Dedifferentiated amniotic fluid mesenchymal stem cell (primary cell): ENCODE measurements around the gene NCEH1.
"Not testable (repeated sequence)": the region's sequence is repeated elsewhere in the genome, so short reads cannot be mapped to it uniquely, and the experiment has no call there.

Experiments
- DNase-seq: peaks from one replicate; pipeline ENCODE4 v3.0.0-alpha.2; 2016; ENCODE audit errors: extremely low spot score

Gene NCEH1

GRCh38 chr3:172612871-172613678 is 97.8 kb downstream of the NCEH1 start:
- no peak for DNase-seq

GRCh38 chr3:172609750-172610149 is 101.1 kb downstream of the NCEH1 start:
- no peak for DNase-seq

- no peak for DNase-seq
Measured at GRCh38 chr3:172608575-172608974, 102.3 kb downstream of the NCEH1 start.

GRCh38 chr3:172607305-172608121 is 103.4 kb downstream of the NCEH1 start:
- DNase-seq: no peak

GRCh38 chr3:172606021-172606420 is 104.8 kb downstream of the NCEH1 start:
- no peak for DNase-seq

- no peak for DNase-seq
Measured at GRCh38 chr3:172604895-172605646, 105.8 kb downstream of the NCEH1 start.

- DNase-seq: no peak
Measured at GRCh38 chr3:172601066-172601832, 109.6 kb downstream of the NCEH1 start.

- DNase-seq: no peak
Measured at GRCh38 chr3:172600644-172601065, 110.2 kb downstream of the NCEH1 start.

- DNase-seq: no peak
Measured at GRCh38 chr3:172598904-172599303, 112.0 kb downstream of the NCEH1 start.

- no peak for DNase-seq
Measured at GRCh38 chr3:172596394-172596706, 114.5 kb downstream of the NCEH1 start.

- no peak for DNase-seq
Measured at GRCh38 chr3:172595664-172596393, 115.0 kb downstream of the NCEH1 start.

GRCh38 chr3:172594900-172595663 is 115.8 kb downstream of the NCEH1 start:
- not testable (repeated sequence) for DNase-seq

- DNase-seq: no peak
Measured at GRCh38 chr3:172592898-172593669, 117.8 kb downstream of the NCEH1 start.

- no peak for DNase-seq
Measured at GRCh38 chr3:172591876-172592771, 118.7 kb downstream of the NCEH1 start.

- DNase-seq: no peak
Measured at GRCh38 chr3:172591125-172591605, 119.7 kb downstream of the NCEH1 start.

GRCh38 chr3:172586436-172586835 is 124.4 kb downstream of the NCEH1 start:
- DNase-seq: no peak

GRCh38 chr3:172585954-172586353 is 124.9 kb downstream of the NCEH1 start:
- no peak for DNase-seq

GRCh38 chr3:172582712-172583111 is 128.2 kb downstream of the NCEH1 start:
- no peak for DNase-seq
